Prostate gland (tissue), 2 donors: ENCODE measurements around the gene CCDC71L. TPM values are rescaled to one million over a fixed set of nuclear protein-coding genes. Genes with fewer than 3 reads are reported as not detected.
"Not testable (repeated sequence)": the region's sequence is repeated elsewhere in the genome, so short reads cannot be mapped to it uniquely, and the experiment has no call there.

Experiments used
- DNase-seq: peaks from one replicate; pipeline ENCODE4 v3.0.0-alpha.2; 2019; ENCODE audit warnings: low spot score
- H3K27ac ChIP-seq, 2 donors: fragments of 200-600 bp; sonication (generic); 2 replicates each; pipeline ENCODE4 v1.5.1; 2017 to 2019
- H3K27me3 ChIP-seq: fragments of 200-600 bp; sonication (generic); replicated peaks from 2 replicates; pipeline ENCODE4 v1.5.1; 2019; ENCODE audit not compliant: insufficient read depth
- H3K36me3 ChIP-seq, 2 donors: fragments of 200-600 bp; sonication (generic); 1 replicate in 1 of 2; 2 replicates in 1 of 2; pipeline versions ENCODE4 v1.5.1 to v1.8.1; 2017 to 2019
- H3K4me1 ChIP-seq: fragments of 200-600 bp; sonication (generic); replicated peaks from 2 replicates; pipeline ENCODE4 v1.5.1; 2019
- H3K4me3 ChIP-seq, 2 donors: fragments of 200-600 bp; sonication (generic); 2 replicates each; pipeline ENCODE4 v1.5.1; 2017 to 2019
- H3K9me3 ChIP-seq: fragments of 200-600 bp; sonication (generic); 2 replicates; pipeline ENCODE4 v1.5.1; 2017
- POLR2A ChIP-seq: fragments of 450-650 bp; IDR thresholded peaks from one replicate; pipeline ENCODE4 v1.6.1; 2016; ENCODE audit warnings: antibody characterized with exemption, mild to moderate bottlenecking
- POLR2AphosphoS5 ChIP-seq: sonication (generic); formaldehyde crosslinking; IDR thresholded peaks from one replicate; pipeline ENCODE4 v1.6.1; 2017; ENCODE audit warnings: antibody characterized with exemption
- WGBS: methylation state at CpG from one replicate; pipeline ENCODE4 v1.1.5; 2018; 5-methylcytosine and 5-hydroxymethylcytosine counted together
- intact Hi-C: fragments of 100-400 bp; cut with DNase I; formaldehyde crosslinking; loops from one replicate; pipeline ENCODE4 v1.14.2; 2022
- total RNA-seq, 2 donors: library from RNA; depleted of rRNA; stranded (reverse); fragments of >200 nt; gene quantifications; one replicate each; pipeline ENCODE4 v1.1.0, GENCODE V29; 2016
- TF ChIP-seq, protein P1 (sequence below), 4 experiments: fragments of 200-600 bp in 2 of 4; fragments of 450-650 bp in 2 of 4; sonication (generic) in 2 of 4; IDR thresholded peaks; 1 replicate in 3 of 4; 2 replicates in 1 of 4; pipeline ENCODE4 v1.5.1; 2016 to 2019; ENCODE audit warnings: antibody characterized with exemption in 4 of 4, mild to moderate bottlenecking in 2 of 4, moderate library complexity in 2 of 4

Gene CCDC71L
- total RNA-seq, 2 donors from 2014 or later: 10.1 to 24.2 TPM

DNA sequence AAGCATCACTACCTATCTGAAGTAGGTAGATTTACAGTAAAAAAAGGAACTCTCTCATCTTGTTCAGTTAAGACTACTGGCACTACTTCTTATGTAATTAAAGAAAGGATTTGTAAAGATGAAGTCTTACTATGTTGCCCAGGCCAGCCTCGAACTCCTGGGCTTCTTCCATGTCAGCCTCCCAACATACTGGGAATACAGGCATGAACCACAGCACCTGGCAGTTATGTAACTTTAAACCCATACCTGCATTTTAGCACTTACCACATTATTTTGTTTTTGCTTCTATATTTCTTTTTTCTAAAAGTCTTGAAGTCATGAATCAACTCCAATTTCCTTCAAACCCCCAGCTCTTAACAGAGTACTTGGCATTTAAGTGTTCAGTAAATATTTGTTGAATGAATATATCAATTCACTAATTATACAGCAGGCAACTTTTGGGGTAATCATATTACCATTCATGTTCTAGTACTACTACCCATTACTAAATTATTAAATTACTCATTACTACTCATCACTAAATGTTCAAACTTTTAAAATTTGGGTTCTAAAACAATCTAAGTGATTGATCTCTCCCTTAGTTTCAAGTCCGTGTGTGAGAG lies 31.6 kb upstream of the CCDC71L start:
- no peaks in the 10 kb centered on the region for H3K36me3 ChIP-seq
- TF ChIP-seq, protein P1, sequence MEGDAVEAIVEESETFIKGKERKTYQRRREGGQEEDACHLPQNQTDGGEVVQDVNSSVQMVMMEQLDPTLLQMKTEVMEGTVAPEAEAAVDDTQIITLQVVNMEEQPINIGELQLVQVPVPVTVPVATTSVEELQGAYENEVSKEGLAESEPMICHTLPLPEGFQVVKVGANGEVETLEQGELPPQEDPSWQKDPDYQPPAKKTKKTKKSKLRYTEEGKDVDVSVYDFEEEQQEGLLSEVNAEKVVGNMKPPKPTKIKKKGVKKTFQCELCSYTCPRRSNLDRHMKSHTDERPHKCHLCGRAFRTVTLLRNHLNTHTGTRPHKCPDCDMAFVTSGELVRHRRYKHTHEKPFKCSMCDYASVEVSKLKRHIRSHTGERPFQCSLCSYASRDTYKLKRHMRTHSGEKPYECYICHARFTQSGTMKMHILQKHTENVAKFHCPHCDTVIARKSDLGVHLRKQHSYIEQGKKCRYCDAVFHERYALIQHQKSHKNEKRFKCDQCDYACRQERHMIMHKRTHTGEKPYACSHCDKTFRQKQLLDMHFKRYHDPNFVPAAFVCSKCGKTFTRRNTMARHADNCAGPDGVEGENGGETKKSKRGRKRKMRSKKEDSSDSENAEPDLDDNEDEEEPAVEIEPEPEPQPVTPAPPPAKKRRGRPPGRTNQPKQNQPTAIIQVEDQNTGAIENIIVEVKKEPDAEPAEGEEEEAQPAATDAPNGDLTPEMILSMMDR (IDR thresholded peaks at IDR 0.05): no peak
- TF ChIP-seq POLR2A (no peak), POLR2AphosphoS5 (no peak)
- H3K4me3 ChIP-seq: no peak overlapping the region
- intact Hi-C loops: no loop called here
- DNase-seq: no peak
- H3K27me3 ChIP-seq: no peaks in the 10 kb centered on the region
- no peaks in the 10 kb centered on the region for H3K4me1 ChIP-seq
- no peak overlapping the region for H3K27ac ChIP-seq
- WGBS: 81% methylated on average over 2 of the region's 2 CpGs
- no peaks in the 10 kb centered on the region for H3K9me3 ChIP-seq

DNA sequence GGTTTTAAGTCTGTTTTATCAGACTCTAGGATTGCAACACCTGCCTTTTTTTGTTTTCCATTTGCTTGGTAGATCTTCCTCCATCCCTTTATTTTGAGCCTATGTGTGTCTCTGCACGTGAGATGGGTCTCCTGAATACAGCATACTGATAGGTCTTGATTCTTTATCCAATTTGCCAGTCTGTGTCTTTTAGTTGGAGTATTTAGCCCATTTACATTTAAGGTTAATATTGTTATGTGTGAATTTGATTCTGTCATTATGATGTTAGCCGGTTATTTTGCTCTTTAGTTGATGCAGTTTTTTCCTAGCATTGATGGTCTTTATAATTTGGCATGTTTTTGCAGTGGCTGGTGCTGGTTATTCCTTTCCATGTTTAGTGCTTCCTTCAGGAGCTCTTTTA lies 27.2 kb upstream of the CCDC71L start:
- 65% methylated on average over 2 of the region's 2 CpGs for WGBS
- DNase-seq, intact Hi-C loops, H3K27me3 ChIP-seq, H3K4me3 ChIP-seq, H3K9me3 ChIP-seq, H3K36me3 ChIP-seq, H3K4me1 ChIP-seq, H3K27ac ChIP-seq: not testable (repeated sequence)

DNA sequence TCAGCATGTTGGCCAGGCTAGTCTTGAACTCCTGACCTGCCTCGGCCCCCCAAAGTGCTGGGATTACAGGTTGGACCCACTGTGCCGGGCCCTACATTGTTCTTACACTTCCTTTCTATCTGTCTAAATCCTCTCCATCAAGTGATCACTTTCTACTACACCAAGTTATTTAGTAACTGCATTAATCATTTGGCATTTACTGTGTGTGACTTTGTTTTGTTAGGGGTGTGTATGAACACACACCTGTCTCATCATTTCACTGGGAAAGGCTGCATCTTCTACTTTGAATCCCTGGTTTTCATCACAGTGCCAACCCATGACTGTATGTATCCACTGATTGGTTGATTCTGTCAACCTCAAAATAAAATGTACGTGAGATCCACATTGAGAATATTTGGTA lies 23.0 kb upstream of the CCDC71L start:
- no peaks in the 10 kb centered on the region for H3K27me3 ChIP-seq
- H3K27ac ChIP-seq: no peak overlapping the region
- WGBS: 87% methylated on average over 3 of the region's 3 CpGs
- no peak overlapping the region for H3K4me3 ChIP-seq
- H3K36me3 ChIP-seq: no peaks in the 10 kb centered on the region
- intact Hi-C loops: no loop called here
- H3K9me3 ChIP-seq: no peaks in the 10 kb centered on the region
- DNase-seq: no peak
- TF ChIP-seq, protein P1 (IDR thresholded peaks at IDR 0.05): no peak
- TF ChIP-seq POLR2AphosphoS5 (no peak), POLR2A (no peak)
- H3K4me1 ChIP-seq: no peaks in the 10 kb centered on the region

DNA sequence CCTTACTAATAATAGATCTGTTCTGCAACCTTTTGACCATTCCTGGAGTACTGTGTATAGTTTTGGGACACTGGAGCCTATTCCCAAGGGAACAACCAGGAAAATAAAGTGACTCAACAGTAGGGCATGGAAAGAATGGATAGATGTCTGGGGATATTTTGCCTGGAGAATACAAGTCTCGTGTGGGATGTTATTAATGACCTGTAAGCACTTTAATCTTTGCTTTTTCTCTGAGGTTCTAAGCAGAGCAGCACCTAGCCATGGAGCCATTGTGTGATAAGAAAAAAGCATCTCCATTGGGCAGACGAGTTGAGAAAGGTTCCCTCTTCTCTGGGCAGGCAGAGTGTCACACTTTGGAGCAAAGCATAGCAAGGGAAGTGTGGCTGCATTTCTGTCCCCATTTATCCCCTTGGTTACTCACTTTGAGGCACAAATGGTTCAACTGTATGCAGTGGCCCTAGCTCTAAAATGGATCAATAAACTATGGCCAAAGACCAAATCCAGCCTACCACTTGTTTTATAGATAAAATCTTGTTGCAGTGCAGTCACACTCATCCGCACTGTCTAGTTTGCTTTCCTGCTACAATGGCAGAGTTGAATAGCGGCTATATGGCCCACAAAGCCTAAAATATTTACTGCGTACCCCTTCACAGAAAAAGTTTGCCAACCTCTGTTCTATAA lies 21.0 kb upstream of the CCDC71L start:
- no peaks in the 10 kb centered on the region for H3K4me1 ChIP-seq
- H3K4me3 ChIP-seq: no peak overlapping the region
- no peak for DNase-seq
- H3K27me3 ChIP-seq: no peaks in the 10 kb centered on the region
- no peaks in the 10 kb centered on the region for H3K36me3 ChIP-seq
- H3K27ac ChIP-seq: no peak overlapping the region
- TF ChIP-seq, protein P1 (IDR thresholded peaks at IDR 0.05): no peak
- no peak for TF ChIP-seq POLR2A
- no peak for TF ChIP-seq POLR2AphosphoS5
- intact Hi-C loops: no loop called here
- no peaks in the 10 kb centered on the region for H3K9me3 ChIP-seq
- 69% methylated on average over 5 of the region's 5 CpGs for WGBS

DNA sequence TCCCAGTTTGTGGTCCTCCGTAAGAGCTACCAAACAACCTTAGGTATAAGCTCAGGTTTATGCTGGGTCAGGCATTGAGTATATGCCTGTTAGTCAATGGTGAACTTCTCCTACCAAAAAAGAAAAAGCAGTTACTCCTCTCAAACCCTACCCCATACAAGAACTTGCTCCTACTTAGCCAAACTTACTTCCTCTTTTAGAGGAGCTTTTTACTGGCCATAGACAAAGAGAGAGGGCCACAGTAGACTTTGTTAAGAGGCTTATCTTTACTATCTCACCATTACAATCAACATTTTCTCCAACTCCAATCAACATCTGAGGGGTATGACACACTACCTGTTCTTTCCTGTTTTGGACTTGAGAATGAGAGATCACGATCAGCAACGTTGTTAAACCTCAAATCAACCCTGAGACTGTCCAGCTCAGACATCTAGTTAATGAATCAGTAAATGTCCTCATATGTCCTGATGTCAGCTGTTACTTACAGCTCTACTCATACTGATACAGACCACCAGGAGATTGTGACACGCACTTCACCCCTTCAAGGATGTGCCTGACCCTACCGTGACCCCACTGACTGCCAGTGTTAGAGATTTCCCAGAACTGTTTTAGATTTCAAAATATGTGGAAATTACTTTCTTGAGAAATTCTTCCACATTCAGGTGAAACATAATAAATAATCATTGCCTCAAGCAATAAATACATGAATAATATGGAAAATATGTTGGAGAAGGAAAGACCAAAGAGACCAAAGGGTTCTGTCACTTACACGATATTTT lies 18.4 kb upstream of the CCDC71L start:
- H3K27ac ChIP-seq: no peak overlapping the region
- H3K4me3 ChIP-seq: no peak overlapping the region
- no peaks in the 10 kb centered on the region for H3K9me3 ChIP-seq
- DNase-seq: no peak
- H3K36me3 ChIP-seq: no peaks in the 10 kb centered on the region
- intact Hi-C loops: no loop called here
- H3K4me1 ChIP-seq: no peaks in the 10 kb centered on the region
- no peaks in the 10 kb centered on the region for H3K27me3 ChIP-seq
- TF ChIP-seq POLR2AphosphoS5 (no peak), POLR2A (no peak)
- TF ChIP-seq, protein P1 (IDR thresholded peaks at IDR 0.05): no peak
- WGBS: 55% methylated on average over 6 of the region's 6 CpGs
